Fibroblast of the conjunctiva (primary cell): Measurements from ENCODE around the gene ALDH16A1.
A peak's percentile ranks its signal among the peaks of the same experiment; 100 is the strongest.

Source experiments
- DNase-seq: peaks from one replicate; pipeline ENCODE4 v3.0.0-alpha.2; 2010; ENCODE audit warnings: low read depth

Gene ALDH16A1

GRCh38 chr19:49488863-49489537 lies 36.0 kb downstream of the ALDH16A1 start:
- no peak for DNase-seq

DNA sequence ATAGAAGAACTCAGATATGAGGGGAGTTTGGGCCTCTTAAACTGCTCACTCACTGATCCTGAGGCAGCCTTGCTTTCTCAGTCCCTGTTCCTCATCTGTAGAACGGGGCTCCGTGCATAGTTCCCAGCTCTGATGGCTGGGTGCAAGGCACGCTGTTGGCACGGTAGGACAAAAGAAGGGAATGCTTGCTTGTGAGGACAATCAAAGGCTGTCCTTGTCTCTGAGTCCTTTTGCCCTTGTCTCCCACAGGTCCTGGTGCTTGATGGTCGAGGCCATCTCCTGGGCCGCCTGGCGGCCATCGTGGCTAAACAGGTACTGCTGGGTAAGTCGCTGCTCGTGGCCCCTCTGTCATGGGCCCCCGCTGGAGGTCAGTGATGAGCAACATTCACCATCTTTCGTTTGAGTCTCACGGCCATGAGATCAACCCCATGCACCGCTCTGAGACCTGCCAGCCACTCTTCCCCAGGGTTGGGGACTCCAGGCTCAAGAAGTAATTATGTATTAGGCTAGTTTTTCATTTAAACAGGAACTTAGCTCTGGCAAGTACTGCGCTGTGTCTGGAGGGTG lies 36.7 kb downstream of the ALDH16A1 start:
- no peak for DNase-seq

DNA sequence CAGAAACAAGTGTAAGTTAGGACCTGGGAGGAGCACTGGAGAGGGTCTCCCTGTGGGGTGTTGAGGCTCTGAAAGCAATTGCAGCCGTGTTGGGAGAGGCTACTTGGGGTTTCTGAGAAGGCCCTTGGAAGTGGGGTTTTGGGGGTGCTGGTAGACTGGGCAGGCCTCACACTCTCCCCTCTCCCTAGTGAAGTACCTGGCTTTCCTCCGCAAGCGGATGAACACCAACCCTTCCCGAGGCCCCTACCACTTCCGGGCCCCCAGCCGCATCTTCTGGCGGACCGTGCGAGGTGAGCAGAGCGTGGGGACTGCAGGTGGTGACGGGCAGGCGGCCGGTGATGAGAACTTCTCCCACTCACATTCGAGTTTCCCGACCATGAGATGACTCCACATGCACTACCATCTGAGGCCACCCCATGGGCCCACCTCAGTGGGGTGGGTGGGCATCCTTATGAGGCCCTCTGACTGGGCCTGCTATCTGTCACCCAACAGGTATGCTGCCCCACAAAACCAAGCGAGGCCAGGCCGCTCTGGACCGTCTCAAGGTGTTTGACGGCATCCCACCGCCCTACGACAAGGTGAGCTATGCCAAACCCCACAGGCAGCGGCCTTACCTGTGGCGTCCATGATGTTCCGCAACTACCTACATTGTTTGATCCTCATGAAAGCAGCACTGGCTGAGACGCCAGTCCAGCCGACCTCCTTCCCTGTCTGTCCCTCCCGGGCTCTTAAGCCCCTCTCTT lies 37.4 kb downstream of the ALDH16A1 start:
- no peak for DNase-seq

GRCh38 chr19:49491030-49491803 lies 38.2 kb downstream of the ALDH16A1 start:
- no peak for DNase-seq

GRCh38 chr19:49491804-49492572 lies 39.0 kb downstream of the ALDH16A1 start:
- no peak for DNase-seq

GRCh38 chr19:49492573-49493405 lies 39.8 kb downstream of the ALDH16A1 start:
- no peak for DNase-seq

GRCh38 chr19:49496574-49497008 lies 43.6 kb downstream of the ALDH16A1 start:
- DNase-seq, result no peak

- no peak for DNase-seq
Observed at GRCh38 chr19:49497047-49497788, 44.2 kb downstream of the ALDH16A1 start.

- no peak for DNase-seq
Observed at GRCh38 chr19:49497789-49498103, 44.7 kb downstream of the ALDH16A1 start.

GRCh38 chr19:49498475-49498874 lies 45.5 kb downstream of the ALDH16A1 start:
- DNase-seq, result no peak

DNA sequence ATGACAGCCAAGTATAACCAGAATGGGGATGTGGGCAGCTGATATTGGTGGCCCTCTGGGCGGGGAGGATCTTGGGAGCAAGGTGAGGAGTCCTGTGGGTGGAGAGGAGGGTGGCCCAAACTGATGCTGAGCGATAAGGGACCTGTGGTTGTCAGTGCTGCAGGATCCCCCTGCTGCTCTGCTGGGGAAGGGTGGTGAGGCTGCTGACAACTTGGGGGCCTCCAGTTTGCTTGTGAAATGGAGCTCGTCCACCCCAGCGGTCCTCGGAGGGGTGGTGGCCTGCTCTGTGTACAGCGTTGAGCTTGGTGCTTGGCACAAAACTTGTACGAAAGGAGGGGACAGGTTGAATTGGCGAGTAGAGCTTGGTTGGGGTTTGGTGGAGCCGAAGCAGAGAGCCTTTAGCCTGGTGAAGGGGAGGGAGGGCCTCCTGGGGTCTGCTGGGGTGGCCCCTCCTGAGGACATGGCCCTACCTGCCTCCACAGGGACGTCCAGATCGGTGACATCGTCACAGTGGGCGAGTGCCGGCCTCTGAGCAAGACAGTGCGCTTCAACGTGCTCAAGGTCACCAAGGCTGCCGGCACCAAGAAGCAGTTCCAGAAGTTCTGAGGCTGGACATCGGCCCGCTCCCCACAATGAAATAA lies 46.1 kb downstream of the ALDH16A1 start:
- DNase-seq, result no peak

DNA sequence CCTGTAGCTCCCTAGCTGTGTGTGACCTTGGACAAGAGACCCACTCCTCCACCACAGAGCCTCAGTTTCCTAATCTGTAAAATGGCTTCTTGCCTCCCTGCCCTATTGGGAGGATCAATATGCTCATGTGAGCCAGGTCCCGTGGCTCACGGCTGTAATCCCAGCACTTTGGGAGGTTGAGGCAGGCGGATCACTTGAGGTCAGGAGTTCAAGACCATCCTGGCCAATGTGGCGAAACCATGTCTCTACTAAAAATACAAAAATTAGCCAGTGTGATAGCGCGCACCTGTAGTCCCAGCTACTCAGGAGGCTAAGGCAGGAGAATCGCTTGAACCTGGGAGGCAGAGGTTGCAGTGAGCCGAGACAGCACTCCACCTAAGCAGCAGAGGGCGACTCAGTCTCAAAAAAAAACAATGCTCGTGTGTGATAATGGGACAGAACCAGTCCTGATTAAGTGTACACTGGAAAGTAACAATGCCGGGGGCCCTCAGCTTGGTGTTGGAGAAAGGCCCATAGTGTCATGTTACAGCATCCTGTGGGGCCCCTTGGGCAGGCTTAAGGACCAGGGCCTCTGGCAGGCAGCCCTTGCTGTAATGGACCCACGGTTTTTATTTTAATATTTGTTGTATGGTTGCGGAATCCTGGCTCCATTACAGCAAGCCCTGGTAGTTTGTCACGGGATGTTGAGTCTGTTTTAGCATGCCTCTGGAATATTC lies 50.0 kb downstream of the ALDH16A1 start:
- peak; percentile 94 for DNase-seq

GRCh38 chr19:49503582-49503962 lies 50.5 kb downstream of the ALDH16A1 start:
- DNase-seq, result no peak

DNA sequence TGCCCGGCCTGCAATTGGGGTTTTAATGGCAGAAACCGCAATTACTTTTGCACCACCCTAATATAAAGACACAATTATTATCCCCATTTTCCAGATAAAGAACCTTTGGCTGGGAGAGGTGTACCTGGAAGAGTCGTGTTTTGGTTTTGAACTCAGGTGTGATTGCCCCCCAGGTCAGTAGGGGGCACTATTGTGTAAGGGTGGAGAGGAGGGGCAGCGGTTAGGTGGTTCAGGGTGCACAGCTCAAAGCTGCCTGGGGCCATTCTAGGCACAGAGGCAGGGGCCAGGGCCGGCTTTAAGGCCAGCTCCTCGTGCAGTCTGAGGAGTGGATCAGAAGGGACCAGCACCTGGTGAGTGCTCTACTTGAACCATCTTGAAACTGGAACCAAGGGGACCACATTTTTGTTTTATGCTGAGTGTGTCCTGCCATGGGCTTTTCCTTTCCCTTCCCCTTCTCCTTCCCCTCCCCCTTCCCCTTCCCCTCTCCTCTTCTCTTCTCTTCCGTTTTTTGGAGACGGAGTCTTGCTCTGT lies 53.6 kb downstream of the ALDH16A1 start:
- DNase-seq, result no peak

GRCh38 chr19:49507803-49508494 lies 54.9 kb downstream of the ALDH16A1 start:
- no peak for DNase-seq

DNA sequence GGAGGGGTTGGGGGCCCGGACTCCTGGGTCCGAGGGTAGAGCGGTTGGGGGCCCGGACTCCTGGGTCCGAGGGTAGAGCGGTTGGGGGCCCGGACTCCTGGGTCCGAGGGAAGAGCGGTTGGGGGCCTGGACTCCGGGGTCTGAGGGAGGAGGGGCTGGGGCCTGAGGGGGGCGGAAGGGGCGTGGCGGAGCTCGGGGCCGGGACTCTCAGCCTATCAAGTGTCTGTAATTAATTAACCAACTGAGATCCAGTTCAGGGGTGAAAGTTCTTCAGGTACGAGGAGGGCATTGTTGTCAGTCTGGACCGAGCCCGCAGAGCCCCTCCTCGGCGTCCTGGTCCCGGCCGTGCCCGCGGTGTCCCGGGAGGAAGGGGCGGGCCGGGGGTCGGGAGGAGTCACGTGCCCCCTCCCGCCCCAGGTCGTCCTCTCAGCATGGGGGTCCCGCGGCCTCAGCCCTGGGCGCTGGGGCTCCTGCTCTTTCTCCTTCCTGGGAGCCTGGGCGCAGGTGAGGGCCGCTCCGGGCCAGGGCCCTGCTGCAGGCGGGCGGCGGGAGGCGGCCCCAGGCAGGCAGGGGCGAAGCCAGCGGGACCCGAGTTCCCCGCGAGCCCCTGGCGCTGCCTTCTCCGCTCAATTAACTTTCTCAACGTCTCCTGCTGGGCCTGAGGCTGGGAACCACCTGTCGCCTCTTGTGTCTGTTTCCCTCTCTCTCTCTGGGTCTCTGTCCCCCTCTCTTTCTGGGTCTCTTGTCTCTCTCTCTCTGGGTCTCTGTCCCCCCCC lies 60.1 kb downstream of the ALDH16A1 start:
- no peak for DNase-seq

DNA sequence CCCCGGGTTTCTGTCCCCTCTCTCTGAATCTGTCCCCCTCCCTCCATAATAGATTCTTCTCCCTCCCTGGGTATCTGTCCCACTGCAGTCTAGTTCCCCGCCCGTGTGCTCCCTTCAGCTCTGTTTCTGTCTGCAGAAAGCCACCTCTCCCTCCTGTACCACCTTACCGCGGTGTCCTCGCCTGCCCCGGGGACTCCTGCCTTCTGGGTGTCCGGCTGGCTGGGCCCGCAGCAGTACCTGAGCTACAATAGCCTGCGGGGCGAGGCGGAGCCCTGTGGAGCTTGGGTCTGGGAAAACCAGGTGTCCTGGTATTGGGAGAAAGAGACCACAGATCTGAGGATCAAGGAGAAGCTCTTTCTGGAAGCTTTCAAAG lies 60.7 kb downstream of the ALDH16A1 start:
- no peak for DNase-seq

- no peak for DNase-seq
Observed at GRCh38 chr19:49514151-49514550, 61.1 kb downstream of the ALDH16A1 start.
